Naive B cell (primary cell): ENCODE data around the gene CAMK1D. TPM values are rescaled to one million over a fixed set of nuclear protein-coding genes. Genes with fewer than 3 reads are reported as not detected.

Source experiments
- ATAC-seq, 2 donors: fragments of 150-1000 bp; cut with Tn5 transposase; 2 replicates each; pipeline ENCODE4 v1.10.0; 2021; ENCODE audit warnings: low read depth in 2 of 2, mild to moderate bottlenecking in 2 of 2, moderate library complexity in 2 of 2
- DNase-seq: peaks from one replicate; pipeline ENCODE4 v3.0.0; 2022
- H3K27ac Mint-ChIP-seq, 6 donors: one replicate each; pipeline ENCODE4 v1.8.0; 2020 to 2022; ENCODE audit warnings: mild to moderate bottlenecking in 6 of 6, mixed read lengths in 6 of 6, moderate library complexity in 5 of 6, inconsistent platforms in 2 of 6
- H3K27me3 Mint-ChIP-seq, 3 donors: one replicate each; pipeline ENCODE4 v1.8.0; 2021 to 2022; ENCODE audit warnings: mixed read lengths in 3 of 3, mild to moderate bottlenecking in 1 of 3
- H3K36me3 Mint-ChIP-seq, 2 donors: one replicate each; pipeline ENCODE4 v1.8.0; 2020 to 2022; ENCODE audit warnings: mixed read lengths in 2 of 2, inconsistent platforms in 1 of 2, mild to moderate bottlenecking in 1 of 2
- H3K4me1 Mint-ChIP-seq, 3 donors: one replicate each; pipeline ENCODE4 v1.8.0; 2020 to 2022; ENCODE audit warnings: mixed read lengths in 3 of 3, inconsistent platforms in 1 of 3, mild to moderate bottlenecking in 1 of 3, moderate library complexity in 1 of 3
- H3K4me3 Mint-ChIP-seq, 8 donors: one replicate each; pipeline ENCODE4 v1.8.0; 2020 to 2022; ENCODE audit warnings: mild to moderate bottlenecking in 8 of 8, mixed read lengths in 8 of 8, moderate library complexity in 8 of 8, inconsistent platforms in 2 of 8
- H3K9me3 Mint-ChIP-seq, 7 donors: one replicate each; pipeline ENCODE4 v1.8.0; 2020 to 2022; ENCODE audit warnings: mixed read lengths in 7 of 7, mild to moderate bottlenecking in 5 of 7, inconsistent platforms in 2 of 7, moderate library complexity in 1 of 7
- polyA plus RNA-seq, 6 donors: library from polyadenylated mRNA; unstranded; fragments of 300-500 nt; fragmentation: Illumina TruSeq; gene quantifications; one replicate each; pipeline ENCODE4 v1.2.3, GENCODE V29; 2021; ENCODE audit warnings: low read depth in 6 of 6

CAMK1D gene
- polyA plus RNA-seq, 6 donors from 2014 or later, result 12.2 to 54.1 (median 35.6) TPM

- Mint-ChIP-seq H3K4me3 (no peak overlapping the region), H3K4me1 (peaks cover 31 to 37% (median 35%) of the 10 kb centered on the region in 3 donors), H3K27ac (peak overlapping the region in 2 of 6 donors; percentile 25 to 47), H3K9me3 (no peaks in the 10 kb centered on the region), H3K36me3 (peaks cover 4 to 9% of the 10 kb centered on the region in 2 donors), H3K27me3 (no peaks in the 10 kb centered on the region)
- no peak for ATAC-seq
- no peak for DNase-seq
Observed at GRCh38 chr10:12614177-12614995, 265.0 kb downstream of the CAMK1D start.

GRCh38 chr10:12615296-12616220 lies 266.2 kb downstream of the CAMK1D start:
- no peak for DNase-seq
- Mint-ChIP-seq H3K27me3 (no peaks in the 10 kb centered on the region), H3K27ac (no peak overlapping the region), H3K4me1 (peaks cover 30 to 33% (median 31%) of the 10 kb centered on the region in 3 donors), H3K4me3 (no peak overlapping the region), H3K9me3 (no peaks in the 10 kb centered on the region), H3K36me3 (peaks cover under 1 to 4% of the 10 kb centered on the region in 2 donors)
- ATAC-seq, result no peak

GRCh38 chr10:12617191-12618175 lies 268.1 kb downstream of the CAMK1D start:
- Mint-ChIP-seq H3K27me3 (no peaks in the 10 kb centered on the region), H3K9me3 (no peaks in the 10 kb centered on the region), H3K4me3 (peak overlapping the region in 2 of 8 donors; percentile 8 to 17), H3K4me1 (peaks cover 32 to 46% (median 43%) of the 10 kb centered on the region in 3 donors), H3K27ac (peak overlapping the region in 4 of 6 donors; percentile 5 to 66 (median 40)), H3K36me3 (peaks cover 0 to 2% of the 10 kb centered on the region in 2 donors)
- ATAC-seq (peak; percentile 40 to 41), DNase-seq (no peak)

GRCh38 chr10:12622016-12622415 lies 272.7 kb downstream of the CAMK1D start:
- Mint-ChIP-seq H3K4me1 (peaks cover 33 to 58% (median 47%) of the 10 kb centered on the region in 3 donors), H3K27me3 (no peaks in the 10 kb centered on the region), H3K9me3 (no peaks in the 10 kb centered on the region), H3K27ac (peak overlapping the region in 1 of 6 donors; percentile 11), H3K36me3 (no peaks in the 10 kb centered on the region), H3K4me3 (peak overlapping the region in 1 of 8 donors; percentile 21)
- DNase-seq (no peak), ATAC-seq (no peak)

- Mint-ChIP-seq H3K27me3 (no peaks in the 10 kb centered on the region), H3K27ac (no peak overlapping the region), H3K4me1 (peaks cover 29 to 60% (median 42%) of the 10 kb centered on the region in 3 donors), H3K36me3 (no peaks in the 10 kb centered on the region), H3K4me3 (no peak overlapping the region), H3K9me3 (no peaks in the 10 kb centered on the region)
- ATAC-seq (no peak), DNase-seq (no peak)
Observed at GRCh38 chr10:12622691-12623090, 273.3 kb downstream of the CAMK1D start.

- H3K9me3 Mint-ChIP-seq, result no peaks in the 10 kb centered on the region
- no peak overlapping the region for H3K4me3 Mint-ChIP-seq
- DNase-seq (no peak), ATAC-seq (no peak)
- peak overlapping the region in 3 of 6 donors; percentile 13 to 59 (median 36) for H3K27ac Mint-ChIP-seq
- peaks cover 36 to 72% (median 43%) of the 10 kb centered on the region in 3 donors for H3K4me1 Mint-ChIP-seq
- H3K36me3 Mint-ChIP-seq, result no peaks in the 10 kb centered on the region
- H3K27me3 Mint-ChIP-seq, result no peaks in the 10 kb centered on the region
Observed at GRCh38 chr10:12625393-12626023, 276.2 kb downstream of the CAMK1D start.

- H3K4me1 Mint-ChIP-seq, result peaks cover 36 to 65% (median 40%) of the 10 kb centered on the region in 3 donors
- H3K36me3 Mint-ChIP-seq, result peaks cover 0 to 5% of the 10 kb centered on the region in 2 donors
- DNase-seq (no peak), ATAC-seq (no peak)
- H3K4me3 Mint-ChIP-seq, result no peak overlapping the region
- H3K27ac Mint-ChIP-seq, result peak overlapping the region in 1 of 6 donors; percentile 3
- no peaks in the 10 kb centered on the region for H3K27me3 Mint-ChIP-seq
- no peaks in the 10 kb centered on the region for H3K9me3 Mint-ChIP-seq
Observed at GRCh38 chr10:12628153-12628552, 278.8 kb downstream of the CAMK1D start.

DNA sequence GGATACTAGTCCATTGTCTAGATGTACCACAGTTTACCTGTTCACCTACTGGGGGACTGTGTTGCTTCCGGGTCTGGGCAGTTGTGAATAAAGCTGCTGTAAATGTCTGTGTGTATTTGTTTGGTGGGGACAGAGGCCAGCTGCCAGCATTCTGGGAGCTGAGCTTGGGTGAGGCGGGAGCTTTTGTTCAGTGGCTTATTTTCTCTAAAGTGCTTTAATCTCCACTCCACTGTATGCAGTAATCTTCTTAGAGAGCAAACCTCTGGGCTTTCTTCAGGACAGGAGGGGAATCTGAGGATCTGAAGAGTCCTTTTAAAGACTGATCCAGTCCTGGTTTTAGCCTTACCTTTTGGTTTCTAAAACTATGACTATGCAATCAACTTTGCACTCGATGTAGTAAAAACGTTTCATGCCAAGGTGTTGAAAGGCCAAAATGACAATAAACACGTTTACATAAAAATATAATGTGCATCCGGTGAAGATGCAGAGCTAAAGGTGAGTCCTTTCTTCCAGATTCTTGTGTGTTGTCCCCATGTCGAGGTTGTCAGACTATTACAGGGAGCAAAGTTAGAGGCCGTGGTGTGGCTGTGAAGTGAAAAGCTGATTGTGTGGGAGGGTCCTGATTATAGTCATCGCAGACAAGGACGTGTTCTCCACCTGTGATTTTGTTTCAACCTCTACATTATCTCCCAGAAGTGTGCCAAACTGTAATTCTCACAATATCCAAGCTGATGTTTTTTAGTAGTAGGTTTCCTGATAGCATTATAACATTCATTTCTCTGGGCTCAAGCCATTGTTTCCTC lies 279.8 kb downstream of the CAMK1D start:
- H3K36me3 Mint-ChIP-seq, result peaks cover 0 to 7% of the 10 kb centered on the region in 2 donors
- DNase-seq (no peak), ATAC-seq (no peak)
- H3K9me3 Mint-ChIP-seq, result no peaks in the 10 kb centered on the region
- H3K27ac Mint-ChIP-seq, result peak overlapping the region; percentile 36 to 81 (median 60)
- peaks cover 36 to 64% (median 40%) of the 10 kb centered on the region in 3 donors for H3K4me1 Mint-ChIP-seq
- no peak overlapping the region for H3K4me3 Mint-ChIP-seq
- H3K27me3 Mint-ChIP-seq, result no peaks in the 10 kb centered on the region

DNA sequence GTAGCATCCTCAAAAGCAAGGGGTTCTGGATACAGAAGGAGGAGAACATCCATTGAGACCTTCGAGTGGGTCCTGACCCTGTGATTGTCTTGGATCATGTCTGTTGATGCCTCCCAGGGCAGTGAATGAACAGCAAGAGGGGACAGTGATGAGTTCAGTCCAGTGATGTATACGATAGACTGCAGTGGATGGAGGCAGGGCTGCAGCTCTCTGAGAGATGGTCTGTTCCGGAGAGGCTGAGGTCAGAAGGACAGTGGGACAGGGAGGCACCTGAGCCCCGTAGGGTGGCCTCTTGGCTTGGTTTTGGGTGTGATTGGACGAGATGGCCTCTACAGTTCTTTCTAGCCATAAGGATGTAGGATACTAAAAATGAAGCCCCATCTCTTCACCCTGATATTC lies 280.4 kb downstream of the CAMK1D start:
- Mint-ChIP-seq H3K27ac (peak overlapping the region in 2 of 6 donors; percentile 69 to 73), H3K36me3 (peaks cover 4 to 7% of the 10 kb centered on the region in 2 donors), H3K4me3 (no peak overlapping the region), H3K27me3 (no peaks in the 10 kb centered on the region), H3K9me3 (no peaks in the 10 kb centered on the region), H3K4me1 (peaks cover 33 to 64% (median 43%) of the 10 kb centered on the region in 3 donors)
- DNase-seq (no peak), ATAC-seq (no peak)

- no peak overlapping the region for H3K4me3 Mint-ChIP-seq
- ATAC-seq (no peak), DNase-seq (no peak)
- peaks cover 38 to 77% (median 51%) of the 10 kb centered on the region in 3 donors for H3K4me1 Mint-ChIP-seq
- H3K27ac Mint-ChIP-seq, result peak overlapping the region in 2 of 6 donors; percentile 6 to 66
- H3K27me3 Mint-ChIP-seq, result no peaks in the 10 kb centered on the region
- H3K36me3 Mint-ChIP-seq, result peaks cover 5 to 7% of the 10 kb centered on the region in 2 donors
- no peaks in the 10 kb centered on the region for H3K9me3 Mint-ChIP-seq
Observed at GRCh38 chr10:12631216-12631615, 281.9 kb downstream of the CAMK1D start.

GRCh38 chr10:12631787-12632562 lies 282.6 kb downstream of the CAMK1D start:
- H3K9me3 Mint-ChIP-seq, result no peaks in the 10 kb centered on the region
- H3K4me1 Mint-ChIP-seq, result peaks cover 38 to 79% (median 51%) of the 10 kb centered on the region in 3 donors
- peak overlapping the region in 5 of 6 donors; percentile 6 to 84 (median 42) for H3K27ac Mint-ChIP-seq

More at GRCh38 chr10:12631787-12632562, 282.6 kb downstream of the CAMK1D start:
- ATAC-seq, result no peak
- H3K36me3 Mint-ChIP-seq, result peaks cover 5 to 7% of the 10 kb centered on the region in 2 donors
- H3K27me3 Mint-ChIP-seq, result no peaks in the 10 kb centered on the region
- H3K4me3 Mint-ChIP-seq, result no peak overlapping the region
- DNase-seq, result no peak
